ENCODE results near the gene LAIR2. TPM values are rescaled to one million over a fixed set of nuclear protein-coding genes. Genes with fewer than 3 reads are reported as not detected.

Gene LAIR2
- polyA plus RNA-seq, 6 donors from 2014 or later, result 0.55 to 0.93 (median 0.66) TPM; not detected in 3

Other genes starting within 250 kb of the LAIR2 start
- gene LILRB5, start 245.6 kb upstream of the LAIR2 start, polyA plus RNA-seq (ENCODE audit: low read depth in 6 of 6), result not detected
- 1 to 10 TPM in 2 of 6 donors, under 1 TPM in 3, not detected in 1; 0.36 to 1.6 (median 0.76) TPM for gene LILRB2, start 221.7 kb upstream of the LAIR2 start, polyA plus RNA-seq (ENCODE audit: low read depth in 6 of 6)
- 1 to 10 TPM in 1 of 6 donors, under 1 TPM in 3, not detected in 2; 0.29 to 1.1 (median 0.76) TPM for gene LILRA5, start 189.7 kb upstream of the LAIR2 start, polyA plus RNA-seq (ENCODE audit: low read depth in 6 of 6)
- gene LILRA4, start 163.7 kb upstream of the LAIR2 start, polyA plus RNA-seq (ENCODE audit: low read depth in 6 of 6), result 10 to 100 TPM in 3 of 6 donors, 1 to 10 TPM in 3; 7.1 to 25.7 (median 10.3) TPM
- 100 to 1,000 TPM; 129 to 246 (median 160) TPM for gene LAIR1, start 137.9 kb upstream of the LAIR2 start, polyA plus RNA-seq (ENCODE audit: low read depth in 6 of 6)
- under 1 TPM in 3 of 6 donors, not detected in 3; 0.06 to 0.09 (median 0.08) TPM for gene TTYH1, start 87.4 kb upstream of the LAIR2 start, polyA plus RNA-seq (ENCODE audit: low read depth in 6 of 6)
- 10 to 100 TPM in 2 of 6 donors, 1 to 10 TPM in 4; 4.0 to 17.4 (median 8.6) TPM for gene LENG8, start 53.6 kb upstream of the LAIR2 start, polyA plus RNA-seq (ENCODE audit: low read depth in 6 of 6)
- under 1 TPM in 5 of 6 donors, not detected in 1; 0.20 to 0.62 (median 0.31) TPM for gene LENG9, start 39.1 kb upstream of the LAIR2 start, polyA plus RNA-seq (ENCODE audit: low read depth in 6 of 6)
- gene CDC42EP5, start 29.5 kb upstream of the LAIR2 start, polyA plus RNA-seq (ENCODE audit: low read depth in 6 of 6), result not detected
- gene LILRA2, start 71.0 kb downstream of the LAIR2 start, polyA plus RNA-seq (ENCODE audit: low read depth in 6 of 6), result 1 to 10 TPM; 1.4 to 9.2 (median 2.9) TPM
- 1 to 10 TPM in 1 of 6 donors, under 1 TPM in 4, not detected in 1; 0.35 to 1.4 (median 0.41) TPM for gene LILRA1, start 90.8 kb downstream of the LAIR2 start, polyA plus RNA-seq (ENCODE audit: low read depth in 6 of 6)
- 10 to 100 TPM; 23.7 to 35.7 (median 27.9) TPM for gene LILRB1, start 127.7 kb downstream of the LAIR2 start, polyA plus RNA-seq (ENCODE audit: low read depth in 6 of 6)
- under 1 TPM in 2 of 6 donors, not detected in 4; 0.16 to 0.48 TPM for gene LILRB4, start 160.2 kb downstream of the LAIR2 start, polyA plus RNA-seq (ENCODE audit: low read depth in 6 of 6)
- not detected for gene KIR3DL3, start 221.6 kb downstream of the LAIR2 start, polyA plus RNA-seq (ENCODE audit: low read depth in 6 of 6)
- gene KIR2DL3, start 235.7 kb downstream of the LAIR2 start, polyA plus RNA-seq (ENCODE audit: low read depth in 6 of 6), result not detected

All from naive B cell (primary cell).